BE2C (cell line): ENCODE results near the gene MARVELD1.

Experiments used
- DNase-seq: peaks from one replicate; pipeline ENCODE4 v3.0.0-alpha.2; 2020
- H3K27me3 ChIP-seq: fragments of 250-450 bp; sonication (Bioruptor Pico); 2 replicates; pipeline ENCODE4 v1.5.1; 2020; ENCODE audit warnings: mild to moderate bottlenecking
- H3K36me3 ChIP-seq: fragments of 250-450 bp; sonication (Bioruptor Pico); 2 replicates; pipeline ENCODE4 v1.5.1; 2020; ENCODE audit warnings: mild to moderate bottlenecking
- H3K4me1 ChIP-seq: fragments of 250-450 bp; sonication (Bioruptor Pico); 2 replicates; pipeline ENCODE4 v1.5.1; 2020
- H3K4me3 ChIP-seq: 2 replicates; pipeline ENCODE4 v1.5.1; 2011; ENCODE audit warnings: low read depth, low read length
- H3K9me3 ChIP-seq: fragments of 250-450 bp; sonication (Bioruptor Pico); 2 replicates; pipeline ENCODE4 v1.5.1; 2020
- TF ChIP-seq, protein P1 (sequence below): IDR thresholded peaks from 2 replicates; pipeline ENCODE4 v1.5.1; 2012; ENCODE audit warnings: mild to moderate bottlenecking, low read depth, low read length

Gene MARVELD1

DNA sequence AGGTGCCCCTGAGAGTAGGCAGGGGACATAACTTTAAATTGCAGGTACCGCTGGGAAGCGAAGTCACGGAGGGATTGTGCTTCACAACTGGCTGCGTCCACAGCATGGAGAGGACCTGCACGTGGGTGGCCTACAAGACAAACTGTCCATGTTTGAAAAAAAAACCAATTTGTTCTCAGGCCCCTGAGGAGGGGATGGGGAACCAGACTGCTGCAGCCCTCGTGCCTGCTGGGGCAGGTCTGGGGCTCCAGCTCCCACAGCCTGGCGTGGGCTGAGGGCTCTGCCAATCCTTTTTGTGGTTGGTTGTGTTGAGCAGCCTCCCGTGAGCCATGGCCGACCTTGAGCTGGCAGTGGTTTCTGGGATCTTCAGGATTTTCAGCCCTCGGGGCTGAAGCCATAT is 48.5 kb downstream of the MARVELD1 start:
- Histone ChIP-seq H3K36me3 (no peaks in the 10 kb centered on the region; the same call in 1 of the 2 replicates), H3K4me3 (no peak overlapping the region), H3K4me1 (no peaks in the 10 kb centered on the region), H3K27me3 (no peaks in the 10 kb centered on the region), H3K9me3 (no peaks in the 10 kb centered on the region)
- no peak for DNase-seq
- TF ChIP-seq, protein P1, sequence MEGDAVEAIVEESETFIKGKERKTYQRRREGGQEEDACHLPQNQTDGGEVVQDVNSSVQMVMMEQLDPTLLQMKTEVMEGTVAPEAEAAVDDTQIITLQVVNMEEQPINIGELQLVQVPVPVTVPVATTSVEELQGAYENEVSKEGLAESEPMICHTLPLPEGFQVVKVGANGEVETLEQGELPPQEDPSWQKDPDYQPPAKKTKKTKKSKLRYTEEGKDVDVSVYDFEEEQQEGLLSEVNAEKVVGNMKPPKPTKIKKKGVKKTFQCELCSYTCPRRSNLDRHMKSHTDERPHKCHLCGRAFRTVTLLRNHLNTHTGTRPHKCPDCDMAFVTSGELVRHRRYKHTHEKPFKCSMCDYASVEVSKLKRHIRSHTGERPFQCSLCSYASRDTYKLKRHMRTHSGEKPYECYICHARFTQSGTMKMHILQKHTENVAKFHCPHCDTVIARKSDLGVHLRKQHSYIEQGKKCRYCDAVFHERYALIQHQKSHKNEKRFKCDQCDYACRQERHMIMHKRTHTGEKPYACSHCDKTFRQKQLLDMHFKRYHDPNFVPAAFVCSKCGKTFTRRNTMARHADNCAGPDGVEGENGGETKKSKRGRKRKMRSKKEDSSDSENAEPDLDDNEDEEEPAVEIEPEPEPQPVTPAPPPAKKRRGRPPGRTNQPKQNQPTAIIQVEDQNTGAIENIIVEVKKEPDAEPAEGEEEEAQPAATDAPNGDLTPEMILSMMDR = no peak

DNA sequence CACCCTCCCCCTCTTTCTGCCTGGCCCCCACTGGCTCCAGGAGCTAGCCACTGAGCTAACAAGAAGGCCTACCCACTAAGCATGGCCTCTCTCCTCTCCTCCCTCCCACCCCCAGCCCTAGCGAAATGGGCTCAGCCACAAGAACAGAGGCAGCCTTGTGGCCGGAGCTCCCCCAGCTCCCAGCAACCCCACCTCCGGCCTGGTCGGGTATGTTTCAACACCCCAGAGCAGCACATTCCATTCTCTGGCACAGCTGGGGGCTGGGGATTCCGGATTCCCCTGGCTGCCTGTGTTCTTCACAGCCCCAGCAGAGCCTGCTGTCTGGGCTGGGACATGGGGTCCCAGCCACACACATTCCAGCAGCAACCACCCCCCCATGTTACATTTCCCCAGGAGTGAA is 49.3 kb downstream of the MARVELD1 start:
- no peak for DNase-seq

DNA sequence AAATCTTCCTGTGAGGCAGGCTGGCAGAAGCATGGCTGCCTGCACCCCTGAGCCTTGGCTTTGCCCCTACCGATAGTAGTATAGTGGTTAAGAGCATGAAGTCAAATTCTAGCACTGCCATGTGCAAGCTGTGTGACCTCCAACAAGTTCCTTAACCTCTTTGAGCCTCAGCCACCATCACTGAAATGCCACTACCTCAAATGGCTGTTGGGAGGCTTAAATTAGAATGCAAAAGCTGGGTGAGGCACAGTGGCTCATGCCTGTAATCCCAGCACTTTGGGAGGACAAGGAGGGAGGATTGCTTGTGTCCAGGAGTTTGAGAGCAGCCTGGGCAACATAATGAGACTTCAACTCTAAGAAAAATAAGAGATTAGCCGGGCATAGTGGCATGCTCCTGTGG is 49.9 kb downstream of the MARVELD1 start:
- TF ChIP-seq, protein P1 = no peak
- Histone ChIP-seq H3K4me3 (no peak overlapping the region), H3K36me3 (no peaks in the 10 kb centered on the region; the same call in 1 of the 2 replicates), H3K9me3 (no peaks in the 10 kb centered on the region), H3K4me1 (no peaks in the 10 kb centered on the region), H3K27me3 (no peaks in the 10 kb centered on the region)
- DNase-seq = no peak

More for the DNA sequence above, 49.3 kb downstream of the MARVELD1 start:
- Histone ChIP-seq H3K36me3 (no peaks in the 10 kb centered on the region; the same call in 1 of the 2 replicates), H3K27me3 (no peaks in the 10 kb centered on the region), H3K4me1 (no peaks in the 10 kb centered on the region), H3K9me3 (no peaks in the 10 kb centered on the region), H3K4me3 (no peak overlapping the region)
- TF ChIP-seq, protein P1 = no peak

DNA sequence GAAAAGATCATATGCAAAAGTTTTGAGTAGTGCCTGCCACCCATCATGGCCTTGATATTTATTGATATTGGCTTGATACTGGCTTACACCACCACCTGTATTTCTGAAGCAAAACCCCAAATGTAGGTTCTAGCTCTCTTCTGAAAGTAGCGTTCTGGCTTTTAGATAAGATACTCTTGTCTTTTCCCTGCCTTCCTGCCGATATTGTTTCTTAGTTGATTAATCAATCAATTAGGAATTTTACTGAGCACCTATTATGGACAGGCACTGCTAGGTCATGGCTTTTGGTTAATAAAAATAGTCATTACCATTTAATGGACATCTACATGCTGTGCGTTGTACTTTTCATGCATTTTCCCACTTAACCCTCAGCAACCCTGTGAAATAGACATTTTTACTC is 50.4 kb downstream of the MARVELD1 start:
- H3K27me3 ChIP-seq = no peaks in the 10 kb centered on the region
- H3K9me3 ChIP-seq = no peaks in the 10 kb centered on the region
- no peak overlapping the region for H3K4me3 ChIP-seq
- DNase-seq = no peak
- TF ChIP-seq, protein P1 = no peak
- H3K36me3 ChIP-seq = no peaks in the 10 kb centered on the region; the same call in 1 of the 2 replicates
- no peaks in the 10 kb centered on the region for H3K4me1 ChIP-seq

DNA sequence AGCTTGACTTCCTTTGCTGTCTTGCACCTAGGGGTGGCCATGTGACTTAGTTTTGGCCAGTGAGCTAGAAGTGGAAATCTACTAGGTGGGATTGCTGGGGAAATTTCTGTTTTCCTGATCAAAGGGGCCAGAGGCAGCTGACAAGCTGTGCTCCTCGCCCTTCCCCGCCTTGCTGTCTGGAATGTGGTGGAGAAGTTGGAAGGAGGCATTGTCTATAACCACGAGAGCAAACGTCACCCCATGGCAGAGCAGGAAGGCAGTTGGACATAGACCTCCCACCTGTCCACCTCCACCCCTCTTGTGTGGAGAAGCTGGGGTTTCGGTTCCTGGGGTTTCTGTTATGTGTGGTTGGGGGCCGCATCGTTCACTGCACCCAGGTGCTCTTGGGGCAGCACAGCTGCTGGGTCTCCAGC is 51.0 kb downstream of the MARVELD1 start:
- no peaks in the 10 kb centered on the region for H3K4me1 ChIP-seq
- H3K9me3 ChIP-seq = no peaks in the 10 kb centered on the region
- DNase-seq = no peak
- no peaks in the 10 kb centered on the region for H3K27me3 ChIP-seq
- no peaks in the 10 kb centered on the region; the same call in 1 of the 2 replicates for H3K36me3 ChIP-seq
- TF ChIP-seq, protein P1 = no peak
- no peak overlapping the region for H3K4me3 ChIP-seq

DNA sequence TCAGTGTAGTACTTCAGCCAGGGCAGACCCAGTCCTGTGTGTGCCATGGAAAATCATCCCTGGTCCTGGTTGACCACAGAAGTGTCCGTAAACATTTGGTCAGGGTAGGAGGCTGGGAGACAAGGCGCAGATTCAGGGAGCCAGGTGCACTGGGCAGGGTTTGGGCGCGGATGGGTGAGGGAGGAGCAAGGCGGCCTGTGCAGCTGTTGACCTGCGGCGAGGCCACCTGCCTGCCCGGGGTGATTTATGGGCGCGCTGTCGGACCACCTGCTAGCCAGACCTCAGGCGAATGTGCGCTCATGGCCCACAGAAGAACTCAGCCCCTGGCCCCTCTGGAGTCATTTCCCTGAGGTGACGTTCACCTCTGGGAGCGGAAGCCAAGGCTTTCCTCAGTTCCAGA is 51.7 kb downstream of the MARVELD1 start:
- no peak overlapping the region for H3K4me3 ChIP-seq
- no peak for DNase-seq
- no peaks in the 10 kb centered on the region for H3K4me1 ChIP-seq
- no peaks in the 10 kb centered on the region; the same call in 1 of the 2 replicates for H3K36me3 ChIP-seq
- peaks cover 5% of the 10 kb centered on the region for H3K27me3 ChIP-seq
- no peaks in the 10 kb centered on the region for H3K9me3 ChIP-seq
- TF ChIP-seq, protein P1 = no peak
